NCI-H187 treated with DMSO at 0.1 percent for 48 hours (cell line): ENCODE measurements around the gene CLTB.

Source experiments
- DNase-seq: peaks from one replicate; lab custom pipeline; 2025; lab: John Stamatoyannopoulos, UW

The CLTB gene

GRCh38 chr5:176382721-176383120 lies 33.6 kb downstream of the CLTB start:
- DNase-seq: no peak

- no peak for DNase-seq
These were observed 34.4 kb downstream of the CLTB start for GRCh38 chr5:176381979-176382378.

GRCh38 chr5:176381423-176381822 lies 34.9 kb downstream of the CLTB start:
- DNase-seq: no peak

GRCh38 chr5:176379881-176380280 lies 36.5 kb downstream of the CLTB start:
- no peak for DNase-seq

DNA sequence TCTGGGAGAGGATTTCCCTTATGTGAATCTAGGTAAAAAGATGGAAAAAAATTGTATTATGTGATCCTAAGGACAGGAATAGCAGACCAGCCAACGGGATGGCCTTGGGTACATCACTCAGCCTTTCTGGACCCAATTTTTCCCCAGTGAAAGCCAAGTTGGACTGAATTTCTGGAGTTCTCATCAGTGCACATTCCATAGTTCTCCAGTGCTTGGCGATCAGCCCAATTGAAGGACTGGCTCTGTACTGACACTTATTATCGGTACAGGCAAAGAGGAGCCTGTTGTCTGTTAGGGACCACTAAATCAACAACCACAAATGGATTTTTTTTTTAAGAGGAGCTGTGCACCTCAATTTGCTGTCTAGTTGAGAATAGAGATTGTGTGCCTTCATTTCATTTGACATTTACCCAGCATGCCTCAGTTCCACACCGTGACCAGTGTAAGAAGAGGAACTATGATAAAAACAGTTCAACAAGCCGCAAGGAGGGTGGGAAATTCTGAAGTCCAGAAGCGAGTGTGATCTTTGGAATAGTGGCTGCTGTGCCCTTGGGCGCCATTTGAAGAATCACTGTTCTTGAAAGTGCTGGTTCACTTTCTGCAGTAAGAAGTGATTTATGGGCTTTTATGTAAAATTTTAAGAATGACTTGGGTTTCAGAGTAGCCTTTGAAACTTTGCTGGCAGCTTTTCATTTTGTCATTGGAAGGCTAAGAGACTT lies 43.1 kb downstream of the CLTB start:
- no peak for DNase-seq

- no peak for DNase-seq
These were observed 44.5 kb downstream of the CLTB start for GRCh38 chr5:176371621-176372539.

- DNase-seq: no peak
These were observed 46.2 kb downstream of the CLTB start for GRCh38 chr5:176369934-176370711.

DNA sequence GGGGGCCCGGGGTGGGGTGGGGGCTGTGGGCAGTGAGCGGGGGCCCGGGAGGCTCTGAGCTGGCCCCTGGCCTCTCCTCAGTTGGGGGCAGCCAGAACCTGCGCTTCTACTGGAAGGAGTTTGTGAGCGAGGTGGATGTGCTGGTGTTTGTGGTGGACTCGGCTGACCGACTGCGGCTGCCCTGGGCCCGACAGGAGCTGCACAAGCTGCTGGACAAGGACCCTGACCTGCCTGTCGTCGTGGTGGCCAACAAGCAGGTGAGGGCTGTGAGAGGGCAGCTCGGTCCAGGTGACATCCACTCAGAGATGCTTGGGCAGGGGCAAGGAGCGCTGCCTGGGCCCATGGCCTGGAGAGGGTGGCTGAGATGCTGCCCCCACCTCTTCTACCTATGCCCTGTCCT lies 47.6 kb downstream of the CLTB start:
- DNase-seq: no peak

DNA sequence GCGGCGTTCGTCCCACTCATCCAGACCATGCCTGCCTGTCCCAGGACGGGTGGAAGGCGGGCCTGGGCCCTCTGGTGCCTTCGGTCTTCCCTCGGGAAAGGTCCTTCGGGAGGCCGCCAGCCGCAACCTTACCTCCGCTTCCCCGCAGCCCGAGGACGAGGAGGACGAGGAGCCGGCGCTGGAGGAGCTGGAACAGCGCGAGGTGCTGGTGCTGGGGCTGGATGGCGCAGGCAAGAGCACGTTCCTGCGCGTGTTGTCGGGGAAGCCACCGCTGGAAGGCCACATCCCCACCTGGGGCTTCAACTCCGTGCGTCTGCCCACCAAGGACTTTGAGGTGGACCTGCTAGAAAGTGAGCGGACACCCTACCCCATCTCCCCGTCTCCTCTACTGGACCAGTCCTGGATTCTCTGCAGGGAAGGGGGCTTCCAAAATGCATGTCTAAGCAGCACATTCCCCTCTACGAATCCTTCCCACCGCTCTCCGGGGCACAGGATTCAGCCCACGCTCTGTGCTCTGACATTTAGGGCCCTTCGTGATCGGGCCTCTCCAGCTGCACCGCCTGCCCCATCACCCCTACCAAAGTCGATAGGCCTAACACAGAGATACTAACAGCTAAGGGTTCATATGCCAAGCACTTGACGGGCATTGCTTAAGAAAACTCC lies 50.0 kb downstream of the CLTB start:
- no peak for DNase-seq

DNA sequence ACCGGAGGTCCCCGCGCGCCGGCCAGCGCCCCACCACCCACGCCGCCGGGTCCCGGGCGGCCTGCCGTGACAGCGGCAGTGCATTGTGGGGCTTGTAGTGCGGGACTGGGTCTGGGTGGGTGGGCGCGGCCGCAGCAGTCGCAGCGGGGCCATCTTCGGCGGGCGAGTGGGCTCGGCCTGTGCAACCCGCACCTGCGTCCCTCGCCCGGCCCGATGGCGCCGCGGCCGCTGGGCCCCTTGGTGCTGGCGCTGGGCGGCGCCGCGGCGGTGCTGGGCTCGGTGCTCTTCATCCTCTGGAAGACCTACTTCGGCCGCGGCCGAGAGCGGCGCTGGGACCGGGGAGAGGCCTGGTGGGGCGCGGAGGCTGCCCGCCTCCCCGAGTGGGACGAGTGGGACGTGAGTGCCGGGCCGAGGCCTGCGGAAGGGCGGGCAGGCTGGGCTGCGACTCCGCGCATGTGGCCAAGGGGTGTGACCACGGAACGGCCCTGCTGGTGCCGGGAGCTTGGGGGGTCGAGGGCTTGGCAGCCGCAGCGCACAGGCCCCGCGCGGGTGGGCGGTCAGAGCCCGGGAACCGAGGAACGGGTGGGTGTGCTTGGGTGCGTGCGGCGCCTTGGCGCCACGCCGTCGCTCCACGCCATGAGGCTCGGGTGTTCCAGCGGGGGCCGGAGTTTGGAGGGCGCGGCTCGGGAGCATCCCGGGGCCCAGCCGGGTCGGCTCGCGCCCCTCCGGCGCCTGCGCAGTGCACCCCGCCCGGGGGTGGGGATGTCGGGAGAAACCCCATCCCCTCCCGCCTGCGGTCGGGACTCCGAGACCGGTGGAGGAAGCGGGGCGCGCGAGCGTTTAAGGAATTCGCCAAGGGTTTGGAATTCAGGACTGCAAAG lies 50.7 kb downstream of the CLTB start, which contains the start of gene ARL10:
Gene ARL10, plus strand, starts transcription at position 137 of the 881 bp plus-strand sequence. Its CDS starts 77 bp downstream, at position 214.
- DNase-seq: no peak

DNA sequence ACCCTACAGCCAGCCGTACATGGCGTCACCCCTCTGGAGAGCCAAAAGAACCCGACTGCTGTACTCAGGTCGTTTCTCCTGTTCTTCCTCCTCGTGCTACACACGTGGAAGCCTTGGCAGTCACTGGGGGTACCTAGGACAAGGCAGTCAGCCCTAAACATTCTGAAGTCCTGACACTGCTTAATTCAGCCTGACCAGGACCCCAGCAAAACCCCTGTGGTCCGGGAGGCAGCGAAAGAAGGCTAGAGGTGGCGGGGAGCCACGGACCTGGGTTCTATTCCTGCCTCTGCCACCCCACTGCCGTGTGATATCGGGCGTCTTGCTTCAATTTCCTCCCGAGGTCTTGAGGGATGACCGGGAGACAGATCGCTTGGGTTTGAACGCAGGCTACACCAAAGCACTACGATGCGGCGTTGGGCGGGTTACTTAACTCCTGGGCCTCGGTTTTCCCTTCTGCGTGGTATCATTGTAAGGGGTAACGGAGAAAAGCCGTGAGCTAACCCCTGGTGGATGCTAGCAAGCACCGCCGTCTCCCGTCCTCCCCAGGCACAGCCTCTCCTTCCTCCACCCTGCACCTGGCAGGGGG lies 51.5 kb downstream of the CLTB start:
- DNase-seq: no peak

- DNase-seq: no peak
These were observed 54.2 kb downstream of the CLTB start for GRCh38 chr5:176362233-176362490.

DNA sequence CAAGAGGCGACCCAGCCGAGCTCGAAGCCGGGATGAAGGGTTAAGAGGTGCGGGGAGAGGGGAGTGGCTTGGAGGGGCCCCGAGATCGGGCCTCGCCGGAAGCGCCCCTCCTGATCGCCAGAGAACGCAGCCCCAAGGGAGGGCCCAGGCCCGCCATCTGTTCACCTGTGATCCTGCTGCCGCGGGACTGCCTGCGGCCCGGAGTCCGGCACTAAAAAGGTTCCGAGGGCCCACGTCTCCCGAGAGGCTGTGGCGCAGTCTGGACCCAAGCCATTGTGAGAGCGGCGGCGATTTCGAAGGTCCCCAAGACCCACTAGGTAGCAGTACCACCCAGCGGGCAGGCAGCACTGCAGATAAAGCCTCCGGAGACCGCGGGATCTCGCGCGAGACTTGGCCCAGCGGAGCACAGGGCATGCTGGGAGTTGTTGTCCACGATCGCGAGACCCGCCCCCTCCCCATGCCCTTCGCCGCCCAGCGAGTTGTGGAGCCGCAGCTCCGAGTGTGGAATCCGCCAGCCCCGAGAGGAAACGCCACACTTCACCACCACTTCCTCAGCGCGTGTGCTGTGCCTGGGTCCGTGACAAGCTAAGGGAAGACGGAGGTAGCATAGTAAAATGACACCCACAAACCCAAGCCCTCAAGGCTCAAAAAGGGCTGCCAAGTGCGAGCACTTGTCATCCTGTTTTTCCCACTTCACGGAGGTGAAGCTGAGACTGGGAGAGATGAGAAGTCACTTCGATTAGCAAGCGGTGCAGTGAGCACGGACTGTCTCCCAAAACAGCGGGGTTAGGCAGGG lies 54.7 kb downstream of the CLTB start, which contains the start of gene KIAA1191:
Gene KIAA1191, minus strand, starts transcription at position 328 of the 796 bp plus-strand sequence. CDS start 2,256 bp downstream, outside the sequence.
- DNase-seq: peak; percentile 8

- no peak for DNase-seq
These were observed 55.4 kb downstream of the CLTB start for GRCh38 chr5:176360894-176361436.

GRCh38 chr5:176359658-176360057 lies 56.7 kb downstream of the CLTB start:
- DNase-seq: no peak

GRCh38 chr5:176356179-176356566 lies 60.2 kb downstream of the CLTB start:
- DNase-seq: no peak

DNA sequence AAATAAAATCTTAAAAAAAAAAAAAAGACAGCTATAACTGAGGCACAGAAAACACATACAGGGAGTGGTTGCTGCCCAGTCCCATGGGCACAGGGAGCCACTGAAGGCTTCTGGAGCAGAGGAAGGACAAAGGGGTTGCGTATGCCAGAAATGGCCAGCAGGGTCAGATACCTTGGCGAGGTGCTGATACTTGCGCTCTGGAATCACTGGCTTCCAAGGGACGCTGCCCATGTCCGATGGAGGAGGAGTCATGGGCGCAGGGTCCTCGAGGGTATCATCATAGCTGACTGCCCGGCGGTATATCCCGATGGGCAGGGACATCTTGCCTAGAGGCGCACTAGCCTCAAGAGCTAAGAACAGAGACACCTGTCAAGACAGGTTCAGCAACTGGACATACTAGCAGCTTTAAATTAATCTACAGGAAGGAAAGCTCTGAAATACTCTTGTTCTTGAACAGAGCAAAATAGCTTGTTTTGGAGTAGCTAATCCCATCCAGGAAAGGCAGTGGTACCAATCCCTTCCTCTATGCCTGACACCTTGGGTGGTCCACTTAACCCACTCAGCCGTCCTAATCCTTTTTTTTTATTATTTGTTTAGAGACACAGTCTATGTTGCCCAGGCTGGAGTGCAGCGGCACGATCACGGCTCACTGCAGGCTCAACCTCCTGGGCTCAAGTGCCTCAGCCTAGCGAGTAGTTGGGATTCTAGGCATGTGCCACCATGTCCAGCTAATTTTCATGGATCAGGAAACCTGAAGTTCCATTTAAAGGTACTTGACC lies 60.8 kb downstream of the CLTB start:
- peak; percentile 20 for DNase-seq

DNA sequence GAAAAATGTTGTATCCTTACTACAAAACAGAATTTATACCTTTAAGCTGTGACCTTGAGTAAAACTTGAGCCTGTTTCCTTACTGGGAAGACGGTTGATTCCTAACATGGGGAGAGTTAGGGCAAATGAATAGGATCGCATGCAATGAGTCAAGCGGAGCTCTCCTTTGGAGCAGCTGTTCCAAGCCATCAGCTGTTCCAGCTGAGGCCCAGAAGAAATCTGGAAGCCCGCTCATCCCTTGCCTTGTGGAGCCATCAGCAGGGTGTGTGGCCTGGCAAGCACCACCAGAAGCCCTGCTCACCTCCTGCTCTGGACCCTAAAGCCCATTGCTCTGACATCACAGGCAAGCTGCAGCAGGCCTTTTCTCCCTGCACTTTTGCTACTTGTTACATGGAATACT lies 62.8 kb downstream of the CLTB start:
- DNase-seq: no peak
